Activated B cell treated with CpG ODN at 0.5 μM for 24 hours (primary cell): ENCODE measurements around the gene SYMPK. TPM values are rescaled to one million over a fixed set of nuclear protein-coding genes. Genes with fewer than 3 reads are reported as not detected.
A peak's percentile ranks its signal among the peaks of the same experiment; 100 is the strongest.

Experiments
- ATAC-seq: fragments of 200-7000 bp; cut with Tn5 transposase; one replicate; pipeline ENCODE4 v1.10.0; 2021; ENCODE audit warnings: low read depth, mild to moderate bottlenecking, moderate library complexity
- CTCF ChIA-PET: fragments of 350-600 bp; sonication (Branson Sonifier 250); formaldehyde crosslinking; loops from one replicate; lab custom pipeline; 2021; ENCODE audit warnings: antibody characterized with exemption; lab: Charles Lee
- POLR2A ChIA-PET: fragments of 350-600 bp; sonication (Branson Sonifier 250); formaldehyde crosslinking; loops from one replicate; lab custom pipeline; 2021; ENCODE audit warnings: antibody characterized with exemption; lab: Charles Lee
- DNase-seq: peaks from one replicate; pipeline ENCODE4 v3.0.0; 2022
- H3K27ac Mint-ChIP-seq: one replicate; pipeline ENCODE4 v1.8.0; 2020; ENCODE audit warnings: mixed read lengths
- H3K27me3 Mint-ChIP-seq: one replicate; pipeline ENCODE4 v1.8.0; 2021; ENCODE audit warnings: mixed read lengths
- H3K36me3 Mint-ChIP-seq: one replicate; pipeline ENCODE4 v1.8.0; 2021; ENCODE audit warnings: low read depth, mixed read lengths
- H3K4me1 Mint-ChIP-seq: one replicate; pipeline ENCODE4 v1.8.0; 2021; ENCODE audit warnings: mixed read lengths
- H3K4me3 Mint-ChIP-seq: one replicate; pipeline ENCODE4 v1.8.0; 2020; ENCODE audit warnings: mild to moderate bottlenecking, mixed read lengths
- H3K9me3 Mint-ChIP-seq: one replicate; pipeline ENCODE4 v1.8.0; 2020; ENCODE audit warnings: mixed read lengths
- CTCF ChIP-seq: fragments of 200-600 bp; IDR thresholded peaks from one replicate; pipeline ENCODE4 v1.8.0; 2022; ENCODE audit warnings: antibody characterized with exemption, mild to moderate bottlenecking
- intact Hi-C: fragments of 100-400 bp; cut with micrococcal nuclease; formaldehyde crosslinking; loops from one replicate; pipeline ENCODE4 v1.15.1; 2024
- total RNA-seq: library from RNA; stranded (reverse); gene quantifications from 2 replicates; pipeline ENCODE4 v1.2.3, GENCODE V29; 2022

Gene SYMPK
- total RNA-seq, 1 donor from 2014 or later, result 150 TPM

- H3K27ac Mint-ChIP-seq, result peak within 1 kb of the TSS; percentile 94
- peak; percentile 69 for ATAC-seq
- peaks cover 33% of the 10 kb centered on the region for H3K4me1 Mint-ChIP-seq
- intact Hi-C loops, result loop anchor here (1.0 to 10.0 kb wide), 7 partner anchors 17 to 459 kb away; partner anchors contain the start of genes CCDC61, FBXO46, MYPOP and PPP5C
- POLR2A ChIA-PET, result interaction anchor here (0.6 to 5.0 kb wide), 17 partner anchors 14 to 1662 kb away, joined by 3 to 60 read pairs (median 4); partner anchors contain the start of genes CCDC61, FOXA3, MYPOP and PPP1R13L
- peak; percentile 87 for DNase-seq
- CTCF ChIA-PET, result interaction anchor here (0.6 to 1.4 kb wide), 4 partner anchors 13 to 69 kb away, joined by 3 to 4 read pairs (median 4); partner anchors contain the start of genes FOXA3 and MYPOP
- TF ChIP-seq CTCF, result no peak
- H3K27me3 Mint-ChIP-seq, result no peaks in the 10 kb centered on the region
- peak within 1 kb of the TSS; percentile 92 for H3K4me3 Mint-ChIP-seq
- peaks cover 17% of the 10 kb centered on the region for H3K36me3 Mint-ChIP-seq
- no peaks in the 10 kb centered on the region for H3K9me3 Mint-ChIP-seq
Measured at GRCh38 chr19:45885556-45886426, 22.8 kb upstream of the SYMPK start, which contains the start of gene IRF2BP1. IRF2BP1 (minus strand) TSS chr19:45886141; CDS start chr19:45885774, 367 bp downstream.

- ChIA-PET CTCF (interaction anchor here (0.7 to 1.3 kb wide), 2 partner anchors 21 to 68 kb away, joined by 3 to 4 read pairs; no protein-coding TSS in a partner anchor), POLR2A (interaction anchor here (0.6 to 5.0 kb wide), 4 partner anchors 14 to 67 kb away, joined by 3 to 60 read pairs (median 20); partner anchors contain the start of genes FOXA3, MYPOP and SYMPK)
- no peak overlapping the region for H3K27ac Mint-ChIP-seq
- H3K4me1 Mint-ChIP-seq, result peaks cover 33% of the 10 kb centered on the region
- H3K9me3 Mint-ChIP-seq, result no peaks in the 10 kb centered on the region
- ATAC-seq, result no peak
- no peak for TF ChIP-seq CTCF
- DNase-seq, result peak; percentile 21
- intact Hi-C loops, result loop anchor here (5.0 to 10.0 kb wide), 2 partner anchors 132 to 460 kb away; partner anchors contain the start of gene PPP5C
- H3K4me3 Mint-ChIP-seq, result peak overlapping the region; percentile 46
- peaks cover 2% of the 10 kb centered on the region for H3K27me3 Mint-ChIP-seq
- H3K36me3 Mint-ChIP-seq, result peaks cover 13% of the 10 kb centered on the region
Measured at GRCh38 chr19:45884682-45885555, 22.0 kb upstream of the SYMPK start.

GRCh38 chr19:45883881-45884681, 21.1 kb upstream of the SYMPK start:
- ATAC-seq (no peak), DNase-seq (no peak)
- ChIA-PET CTCF (interaction anchor here (0.7 to 1.3 kb wide), 2 partner anchors 21 to 67 kb away, joined by 3 to 4 read pairs; no protein-coding TSS in a partner anchor), POLR2A (interaction anchor here (0.6 to 5.0 kb wide), 3 partner anchors 13 to 20 kb away, joined by 3 to 60 read pairs (median 33); partner anchors contain the start of genes FOXA3, MYPOP and SYMPK)
- Mint-ChIP-seq H3K27ac (no peak overlapping the region), H3K4me1 (peaks cover 33% of the 10 kb centered on the region), H3K27me3 (peaks cover 5% of the 10 kb centered on the region), H3K36me3 (peaks cover 13% of the 10 kb centered on the region), H3K9me3 (no peaks in the 10 kb centered on the region), H3K4me3 (no peak overlapping the region)
- no peak for TF ChIP-seq CTCF
- intact Hi-C loops, result loop anchor here (1.0 to 10.0 kb wide), 3 partner anchors 67 to 461 kb away; partner anchors contain the start of gene PPP5C

GRCh38 chr19:45883586-45883880, 20.6 kb upstream of the SYMPK start:
- Mint-ChIP-seq H3K27ac (peak overlapping the region; percentile 74), H3K36me3 (peaks cover 13% of the 10 kb centered on the region), H3K4me3 (peak overlapping the region; percentile 84), H3K4me1 (peaks cover 33% of the 10 kb centered on the region), H3K27me3 (peaks cover 8% of the 10 kb centered on the region), H3K9me3 (no peaks in the 10 kb centered on the region)
- ChIA-PET POLR2A (no interaction called here), CTCF (no interaction called here)
- intact Hi-C loops, result loop anchor here (1.0 to 10.0 kb wide), 3 partner anchors 66 to 461 kb away; partner anchors contain the start of gene PPP5C
- ATAC-seq (no peak), DNase-seq (no peak)
- TF ChIP-seq CTCF, result peak; percentile 15
